ENCODE results near the gene CARD9. TPM values are rescaled to one million over a fixed set of nuclear protein-coding genes. Genes with fewer than 3 reads are reported as not detected.

Gene CARD9
- total RNA-seq, 1 experiment from 2014 or later = 5.6 TPM

DNA sequence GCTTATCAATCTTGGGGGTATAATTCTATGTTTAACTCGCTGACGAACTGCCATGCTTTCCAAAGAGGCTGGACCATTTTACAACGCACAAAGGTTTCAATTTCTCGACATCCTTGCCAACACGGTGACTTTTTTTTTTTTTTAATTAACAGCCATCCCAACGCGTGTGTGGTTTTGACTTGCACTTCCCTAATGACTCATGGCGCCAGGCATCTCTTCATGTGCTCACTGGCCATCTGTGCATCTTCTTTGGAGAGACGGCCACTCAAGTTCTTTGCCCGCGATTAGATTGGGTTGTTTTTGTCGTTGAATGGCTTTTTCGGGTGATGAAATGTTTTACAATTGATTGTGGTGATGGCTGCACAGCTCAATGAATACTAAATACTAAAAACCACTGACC, 12.5 kb upstream of the CARD9 start:
- Histone ChIP-seq H2BK120ac (ENCODE audit: low read depth, low read length, poor library complexity, severe bottlenecking) (no peak overlapping the region), H3K79me2 (ENCODE audit: insufficient read depth, low read length) (no peaks in the 10 kb centered on the region), H3K4ac (ENCODE audit: low read depth, low read length) (no peak overlapping the region), H3K56ac (ENCODE audit: insufficient read length, low read depth, low read length) (no peak overlapping the region), H4K8ac (replicated peaks; ENCODE audit: insufficient read length, low read depth, low read length) (no peak overlapping the region), H3K23ac (ENCODE audit: insufficient read length, low read depth, low read length) (no peak overlapping the region), H3K23me2 (ENCODE audit: insufficient read length, low read depth, low read length, poor library complexity, severe bottlenecking) (no peaks in the 10 kb centered on the region), H3K79me1 (ENCODE audit: insufficient read depth, low read depth, low read length, poor library complexity, severe bottlenecking) (no peaks in the 10 kb centered on the region), H3K4me2 (ENCODE audit: insufficient read depth, insufficient read length, low read length) (no peak overlapping the region), H2AFZ (ENCODE audit: low read length) (no peak overlapping the region), H3K18ac (ENCODE audit: insufficient read length, low read depth, low read length) (no peak overlapping the region), H2BK5ac (ENCODE audit: insufficient read length, low read length) (no peak overlapping the region), H3K27ac (ENCODE audit: insufficient read length, low read depth, low read length) (no peak overlapping the region), H2BK20ac (ENCODE audit: low read depth, low read length, poor library complexity, severe bottlenecking) (no peak overlapping the region), H3K27me3 (ENCODE audit: insufficient read depth, low read length) (no peaks in the 10 kb centered on the region), H2AK5ac (ENCODE audit: insufficient read length, low read length) (no peak overlapping the region), H4K5ac (ENCODE audit: insufficient read length, low read depth, low read length) (no peak overlapping the region), H3K9ac (ENCODE audit: extremely low read depth, insufficient read length, low read length) (no peak overlapping the region), H2BK15ac (ENCODE audit: low read depth, low read length) (no peak overlapping the region), H4K91ac (ENCODE audit: insufficient read length, low read depth, low read length) (no peak overlapping the region), H3K9me3 (ENCODE audit: control insufficient read depth, low read depth, low read length) (no peaks in the 10 kb centered on the region), H2BK12ac (ENCODE audit: insufficient read length, low read depth, low read length) (no peak overlapping the region), H4K20me1 (ENCODE audit: control insufficient read depth, insufficient read depth, insufficient read length) (no peaks in the 10 kb centered on the region), H3K4me1 (ENCODE audit: insufficient read depth, low read length) (no peaks in the 10 kb centered on the region), H3T11ph (ENCODE audit: low read length) (no peak overlapping the region), H3K14ac (ENCODE audit: insufficient read depth, low read length) (no peak overlapping the region)
- Mint-ChIP-seq H3K4me3 (no peak overlapping the region), H3K9me3 (no peaks in the 10 kb centered on the region), H3K36me3 (ENCODE audit: insufficient read depth in 1 of 3, low read depth in 3 of 3) (peaks cover 37 to 85% (median 72%) of the 10 kb centered on the region in 3 experiments; a peak in 6 of 7 replicates), H3K27ac (no peak overlapping the region), H3K4me1 (no peaks in the 10 kb centered on the region), H3K27me3 (ENCODE audit: low read depth) (no peaks in the 10 kb centered on the region)
- DNase-seq = no peak
- TF ChIP-seq, protein P1, sequence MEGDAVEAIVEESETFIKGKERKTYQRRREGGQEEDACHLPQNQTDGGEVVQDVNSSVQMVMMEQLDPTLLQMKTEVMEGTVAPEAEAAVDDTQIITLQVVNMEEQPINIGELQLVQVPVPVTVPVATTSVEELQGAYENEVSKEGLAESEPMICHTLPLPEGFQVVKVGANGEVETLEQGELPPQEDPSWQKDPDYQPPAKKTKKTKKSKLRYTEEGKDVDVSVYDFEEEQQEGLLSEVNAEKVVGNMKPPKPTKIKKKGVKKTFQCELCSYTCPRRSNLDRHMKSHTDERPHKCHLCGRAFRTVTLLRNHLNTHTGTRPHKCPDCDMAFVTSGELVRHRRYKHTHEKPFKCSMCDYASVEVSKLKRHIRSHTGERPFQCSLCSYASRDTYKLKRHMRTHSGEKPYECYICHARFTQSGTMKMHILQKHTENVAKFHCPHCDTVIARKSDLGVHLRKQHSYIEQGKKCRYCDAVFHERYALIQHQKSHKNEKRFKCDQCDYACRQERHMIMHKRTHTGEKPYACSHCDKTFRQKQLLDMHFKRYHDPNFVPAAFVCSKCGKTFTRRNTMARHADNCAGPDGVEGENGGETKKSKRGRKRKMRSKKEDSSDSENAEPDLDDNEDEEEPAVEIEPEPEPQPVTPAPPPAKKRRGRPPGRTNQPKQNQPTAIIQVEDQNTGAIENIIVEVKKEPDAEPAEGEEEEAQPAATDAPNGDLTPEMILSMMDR (conservative IDR thresholded peaks at IDR 0.05) = no peak
- no CpG with 5 or more reads among the region's 13 CpGs for WGBS (ENCODE audit: extremely low coverage, insufficient read length, low lambda C conversion rate)

All from H9 (cell line).